Hepatic stellate cell (primary cell): Measurements from ENCODE around the gene SDR42E2.
"Not testable (repeated sequence)": the region's sequence is repeated elsewhere in the genome, so short reads cannot be mapped to it uniquely, and the experiment has no call there.

Experiments
- DNase-seq: peaks from one replicate; pipeline ENCODE4 v3.0.0; 2011; ENCODE audit warnings: low spot score

SDR42E2 gene

GRCh38 chr16:22213801-22214200 is 51.5 kb downstream of the SDR42E2 start:
- DNase-seq = no peak

- DNase-seq = no peak
Measured at GRCh38 chr16:22214402-22214801, 52.1 kb downstream of the SDR42E2 start.

- DNase-seq = no peak
Measured at GRCh38 chr16:22214889-22215288, 52.6 kb downstream of the SDR42E2 start.

- no peak for DNase-seq
Measured at GRCh38 chr16:22216191-22216831, 54.0 kb downstream of the SDR42E2 start.

- not testable (repeated sequence) for DNase-seq
Measured at GRCh38 chr16:22216832-22217225, 54.5 kb downstream of the SDR42E2 start.

- peak; percentile 38 for DNase-seq
Measured at GRCh38 chr16:22217890-22218730, 55.8 kb downstream of the SDR42E2 start.

GRCh38 chr16:22219389-22220068 is 57.2 kb downstream of the SDR42E2 start:
- no peak for DNase-seq

GRCh38 chr16:22220069-22220440 is 57.7 kb downstream of the SDR42E2 start:
- DNase-seq = no peak

GRCh38 chr16:22220714-22221113 is 58.4 kb downstream of the SDR42E2 start:
- no peak for DNase-seq

- no peak for DNase-seq
Measured at GRCh38 chr16:22222006-22222405, 59.7 kb downstream of the SDR42E2 start.

GRCh38 chr16:22222998-22223397 is 60.7 kb downstream of the SDR42E2 start:
- DNase-seq = no peak

GRCh38 chr16:22225060-22225459 is 62.8 kb downstream of the SDR42E2 start:
- DNase-seq = no peak

- DNase-seq = no peak
Measured at GRCh38 chr16:22229889-22230288, 67.6 kb downstream of the SDR42E2 start.

GRCh38 chr16:22232277-22233036 is 70.2 kb downstream of the SDR42E2 start:
- no peak for DNase-seq

- no peak for DNase-seq
Measured at GRCh38 chr16:22233037-22233372, 70.7 kb downstream of the SDR42E2 start.

GRCh38 chr16:22235839-22236745 is 73.8 kb downstream of the SDR42E2 start:
- no peak for DNase-seq

- no peak for DNase-seq
Measured at GRCh38 chr16:22239131-22239805, 77.0 kb downstream of the SDR42E2 start.

GRCh38 chr16:22240023-22240710 is 77.9 kb downstream of the SDR42E2 start:
- no peak for DNase-seq
